Measurements from ENCODE around the gene SIT1. TPM values are rescaled to one million over a fixed set of nuclear protein-coding genes. Genes with fewer than 3 reads are reported as not detected.
"Not testable (repeated sequence)": the region's sequence is repeated elsewhere in the genome, so short reads cannot be mapped to it uniquely, and the experiment has no call there.

SIT1 gene
- total and polyA plus RNA-seq, 12 donors: 0.19 to 3.6 (median 0.31) TPM; not detected in 5

- TF ChIP-seq, protein P1, sequence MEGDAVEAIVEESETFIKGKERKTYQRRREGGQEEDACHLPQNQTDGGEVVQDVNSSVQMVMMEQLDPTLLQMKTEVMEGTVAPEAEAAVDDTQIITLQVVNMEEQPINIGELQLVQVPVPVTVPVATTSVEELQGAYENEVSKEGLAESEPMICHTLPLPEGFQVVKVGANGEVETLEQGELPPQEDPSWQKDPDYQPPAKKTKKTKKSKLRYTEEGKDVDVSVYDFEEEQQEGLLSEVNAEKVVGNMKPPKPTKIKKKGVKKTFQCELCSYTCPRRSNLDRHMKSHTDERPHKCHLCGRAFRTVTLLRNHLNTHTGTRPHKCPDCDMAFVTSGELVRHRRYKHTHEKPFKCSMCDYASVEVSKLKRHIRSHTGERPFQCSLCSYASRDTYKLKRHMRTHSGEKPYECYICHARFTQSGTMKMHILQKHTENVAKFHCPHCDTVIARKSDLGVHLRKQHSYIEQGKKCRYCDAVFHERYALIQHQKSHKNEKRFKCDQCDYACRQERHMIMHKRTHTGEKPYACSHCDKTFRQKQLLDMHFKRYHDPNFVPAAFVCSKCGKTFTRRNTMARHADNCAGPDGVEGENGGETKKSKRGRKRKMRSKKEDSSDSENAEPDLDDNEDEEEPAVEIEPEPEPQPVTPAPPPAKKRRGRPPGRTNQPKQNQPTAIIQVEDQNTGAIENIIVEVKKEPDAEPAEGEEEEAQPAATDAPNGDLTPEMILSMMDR (IDR thresholded peaks at IDR 0.05): no peak
- ATAC-seq (peak; percentile 5 to 50 (median 32)), DNase-seq (no peak)
- H3K9me3 ChIP-seq: no peaks in the 10 kb centered on the region
- intact Hi-C loops (cut with DNase I): loop anchor here in 6 of 10 donors (2.0 to 10.0 kb wide), 6 partner anchors 39 to 239 kb away; partner anchors contain the start of genes TESK1 (in 4 of the 6) and MSMP (in 1 of the 6)
- H3K36me3 ChIP-seq: no peaks in the 10 kb centered on the region
- H3K4me1 ChIP-seq: peaks cover 0 to 78% (median 12%) of the 10 kb centered on the region in 9 donors
- H3K4me3 ChIP-seq: peak overlapping the region; percentile 43 to 75 (median 66)
- 2 to 3% methylated on average over 11 of the region's 11 CpGs for WGBS, 2 donors
- H3K27me3 ChIP-seq: no peaks in the 10 kb centered on the region
- H3K27ac ChIP-seq: peak overlapping the region; percentile 71 to 95 (median 82)
Measured at GRCh38 chr9:35646153-35646532, 4.6 kb downstream of the SIT1 start.

- 57% methylated on average over 10 of the region's 10 CpGs for WGBS, 2 donors
- peaks cover 0 to 80% (median 12%) of the 10 kb centered on the region in 9 donors for H3K4me1 ChIP-seq
- peak overlapping the region in 9 of 10 donors; percentile 43 to 75 (median 67) for H3K4me3 ChIP-seq
- ATAC-seq, H3K27me3 ChIP-seq, H3K36me3 ChIP-seq, DNase-seq, H3K9me3 ChIP-seq: not testable (repeated sequence)
- intact Hi-C loops (cut with DNase I): loop anchor here in 6 of 10 donors (2.0 to 10.0 kb wide), 6 partner anchors 38 to 239 kb away; partner anchors contain the start of genes TESK1 (in 4 of the 6) and MSMP (in 1 of the 6)
- peak overlapping the region in 7 of 10 donors; percentile 80 to 95 (median 86) for H3K27ac ChIP-seq
Measured at GRCh38 chr9:35645736-35646135, 5.0 kb downstream of the SIT1 start.

GRCh38 chr9:35643046-35643445 lies 7.7 kb downstream of the SIT1 start:
- DNase-seq: no peak
- intact Hi-C loops (cut with DNase I): loop anchor here in 2 of 10 donors (10.0 kb wide), 2 partner anchors 112 to 242 kb away; partner anchors contain the start of gene MSMP (in 1 of the 2)
- H3K9me3 ChIP-seq: no peaks in the 10 kb centered on the region
- no peak overlapping the region for H3K27ac ChIP-seq
- H3K4me1 ChIP-seq: peaks cover 0 to 74% (median 7%) of the 10 kb centered on the region in 9 donors
- 95 to 96% methylated on average over 12 of the region's 12 CpGs for WGBS, 2 donors
- no peaks in the 10 kb centered on the region for H3K36me3 ChIP-seq
- no peak for ATAC-seq
- H3K4me3 ChIP-seq: no peak overlapping the region
- TF ChIP-seq, protein P1 (IDR thresholded peaks at IDR 0.05): no peak
- no peaks in the 10 kb centered on the region for H3K27me3 ChIP-seq

DNA sequence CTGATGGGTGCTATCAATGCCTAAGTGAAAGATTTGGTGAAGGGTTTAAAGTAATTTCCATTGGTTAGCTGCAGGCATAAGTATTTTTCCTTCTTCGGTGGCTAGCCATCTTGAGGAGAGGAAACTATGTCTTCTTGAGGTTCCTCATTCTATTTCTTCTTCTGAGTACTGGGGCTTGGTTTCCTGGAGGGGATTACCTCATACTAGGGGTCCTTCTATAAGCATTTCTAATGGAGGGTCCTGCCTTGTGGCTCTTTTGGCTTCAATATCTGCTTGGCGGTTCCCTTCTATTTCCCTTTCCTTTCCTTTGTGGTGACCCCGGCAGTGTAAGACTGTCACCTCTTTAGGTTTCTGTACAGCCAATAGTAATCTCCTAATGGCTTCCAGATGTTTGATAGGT lies 9.3 kb downstream of the SIT1 start:
- Histone ChIP-seq H3K4me1 (peaks cover 0 to 74% (median 3%) of the 10 kb centered on the region in 9 donors), H3K27ac (peak overlapping the region in 1 of 10 donors; percentile 62)
- H3K36me3 ChIP-seq, H3K9me3 ChIP-seq, H3K4me3 ChIP-seq, DNase-seq, H3K27me3 ChIP-seq, ATAC-seq: not testable (repeated sequence)
- 84 to 88% methylated on average over 3 of the region's 3 CpGs for WGBS, 2 donors
- intact Hi-C loops (cut with DNase I): loop anchor here in 2 of 10 donors (10.0 kb wide), 2 partner anchors 113 to 243 kb away; partner anchors contain the start of gene MSMP (in 1 of the 2)

GRCh38 chr9:35640431-35640830 lies 10.3 kb downstream of the SIT1 start:
- 97 to 98% methylated on average over 14 to 15 of the region's 15 CpGs for WGBS, 2 donors
- peaks cover 0 to 74% (median 0%) of the 10 kb centered on the region in 9 donors for H3K4me1 ChIP-seq
- not testable (repeated sequence) for ATAC-seq, DNase-seq, H3K4me3 ChIP-seq, H3K27ac ChIP-seq, H3K27me3 ChIP-seq, H3K36me3 ChIP-seq, H3K9me3 ChIP-seq
- intact Hi-C loops (cut with DNase I): loop anchor here in 2 of 10 donors (10.0 kb wide), 2 partner anchors 114 to 244 kb away; partner anchors contain the start of gene MSMP (in 1 of the 2)

DNA sequence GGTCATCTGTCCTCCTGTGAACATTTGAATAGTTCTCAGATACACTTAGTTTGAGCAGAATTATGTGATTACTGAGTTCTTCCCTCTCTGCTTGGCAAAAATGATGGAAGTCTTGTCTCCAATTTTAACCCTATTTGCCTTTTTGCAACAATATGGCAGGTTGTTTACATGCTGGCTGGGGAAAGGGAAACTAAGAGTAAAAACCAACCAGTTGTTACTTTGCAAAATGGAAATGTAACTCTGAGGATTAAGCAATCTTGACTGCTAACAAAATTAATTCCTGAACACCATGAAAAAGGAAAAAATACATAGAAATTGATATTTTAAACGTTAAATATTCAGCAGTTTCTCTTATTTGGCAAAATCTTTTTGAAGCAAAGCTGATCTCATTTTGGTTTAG lies 11.1 kb downstream of the SIT1 start:
- intact Hi-C loops (cut with DNase I): loop anchor here in 2 of 10 donors (10.0 kb wide), 2 partner anchors 115 to 245 kb away; partner anchors contain the start of gene MSMP (in 1 of the 2)

DNA sequence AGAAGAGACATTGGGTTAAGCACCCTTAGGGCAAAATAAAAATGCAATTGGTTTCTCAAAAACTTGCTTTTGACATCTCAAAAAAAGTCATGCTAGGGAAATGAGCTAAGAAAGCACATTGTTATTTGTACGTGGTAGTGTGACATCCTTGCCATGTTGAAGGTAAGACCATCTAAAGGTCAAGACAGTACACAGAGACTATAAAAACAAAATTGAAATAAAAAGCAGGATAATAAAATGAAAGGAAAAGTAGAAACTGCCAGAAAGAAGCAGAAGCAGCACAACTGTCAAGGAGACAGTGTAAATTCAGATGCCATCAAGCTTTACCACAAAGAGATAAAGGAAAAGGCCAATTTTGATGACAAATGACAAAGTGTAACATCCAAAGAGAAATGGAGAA lies 11.5 kb downstream of the SIT1 start:
- H3K4me3 ChIP-seq; H3K27me3 ChIP-seq; intact Hi-C loops (cut with DNase I); ATAC-seq; H3K36me3 ChIP-seq; H3K9me3 ChIP-seq; DNase-seq: not testable (repeated sequence)
- H3K27ac ChIP-seq: peak overlapping the region in 2 of 10 donors; percentile 6 to 72
- H3K4me1 ChIP-seq: peaks cover 0 to 75% (median 0%) of the 10 kb centered on the region in 9 donors
- 51 to 67% methylated on average over 1 of the region's 1 CpG for WGBS, 2 donors

More for the DNA sequence above, 11.1 kb downstream of the SIT1 start:
- Histone ChIP-seq H3K4me1 (peaks cover 0 to 74% (median 0%) of the 10 kb centered on the region in 9 donors), H3K27ac (peak overlapping the region in 1 of 10 donors; percentile 72), H3K4me3 (no peak overlapping the region), H3K9me3 (no peaks in the 10 kb centered on the region), H3K36me3 (no peaks in the 10 kb centered on the region), H3K27me3 (no peaks in the 10 kb centered on the region)
- TF ChIP-seq, protein P1 (IDR thresholded peaks at IDR 0.05): no peak
- ATAC-seq (no peak), DNase-seq (no peak)
- WGBS, 2 donors: 80 to 93% methylated on average over 1 of the region's 1 CpG

- H3K36me3 ChIP-seq; intact Hi-C loops (cut with DNase I); H3K27me3 ChIP-seq; DNase-seq; H3K9me3 ChIP-seq; H3K4me3 ChIP-seq; ATAC-seq: not testable (repeated sequence)
- peak overlapping the region in 2 of 10 donors; percentile 9 to 72 for H3K27ac ChIP-seq
- peaks cover 0 to 71% (median 0%) of the 10 kb centered on the region in 9 donors for H3K4me1 ChIP-seq
- 52 to 69% methylated on average over 7 of the region's 8 CpGs for WGBS, 2 donors
Measured at GRCh38 chr9:35638751-35639150, 12.0 kb downstream of the SIT1 start.
